Endothelial cell of umbilical vein (primary cell): ENCODE data around the gene COL4A1. TPM values are rescaled to one million over a fixed set of nuclear protein-coding genes. Genes with fewer than 3 reads are reported as not detected.

ENCODE experiments used
- BruUV-seq: library from RNA; stranded (reverse); fragments of 400-500 nt; replicated peaks from 2 replicates; lab custom pipeline; 2021; lab: Mats Ljungman, UMichigan
- CTCF ChIA-PET: fragments of 300-600, 350-600 bp; sonication (Branson Sonifier 250); formaldehyde crosslinking; loops from one replicate; lab custom pipeline; 2021; ENCODE audit warnings: antibody characterized with exemption, inconsistent platforms; lab: Charles Lee
- POLR2A ChIA-PET: fragments of 300-600, 350-600 bp; sonication (Branson Sonifier 250); formaldehyde crosslinking; loops from one replicate; lab custom pipeline; 2021; ENCODE audit warnings: antibody characterized with exemption, inconsistent platforms; lab: Charles Lee
- DNase-seq: peaks from one replicate; pipeline ENCODE4 v3.0.0-alpha.2; 2011; ENCODE audit warnings: low read depth, low spot score
- FAIRE-seq: peaks from 2 replicates; lab custom pipeline; 2011; peaks lifted over from hg19 to GRCh38; lab: Jason Lieb, UNC
- H2AFZ ChIP-seq: 2 replicates; pipeline ENCODE4 v1.6.0; 2012; ENCODE audit warnings: low read depth, low read length, control low read depth, inconsistent platforms
- H3K27ac ChIP-seq: 2 replicates; pipeline ENCODE4 v1.5.1; 2011; ENCODE audit warnings: low read depth, mild to moderate bottlenecking, control low read depth, low read length, moderate library complexity; ENCODE audit not compliant: insufficient read depth
- H3K27me3 ChIP-seq, 2 experiments: 2 replicates each; pipeline versions ENCODE4 v1.6.0 to v1.6.1; 2011; ENCODE audit warnings: low read length in 2 of 2, mixed read lengths in 1 of 2; ENCODE audit not compliant: control insufficient read depth in 2 of 2, insufficient read depth in 2 of 2
- H3K36me3 ChIP-seq, 2 experiments: 2 replicates in 1 of 2; 3 replicates in 1 of 2; pipeline ENCODE4 v1.5.1; 2011; ENCODE audit warnings: low read length in 2 of 2, mild to moderate bottlenecking in 1 of 2, moderate library complexity in 1 of 2; ENCODE audit not compliant: control insufficient read depth in 2 of 2, insufficient read depth in 2 of 2; ENCODE audit errors: extremely low read depth in 1 of 2
- H3K4me1 ChIP-seq: 3 replicates; pipeline ENCODE4 v1.5.1; 2011; ENCODE audit warnings: mild to moderate bottlenecking, low read length; ENCODE audit not compliant: control insufficient read depth, insufficient read depth; ENCODE audit errors: extremely low read depth
- H3K4me2 ChIP-seq: 2 replicates; pipeline ENCODE4 v1.6.1; 2011; ENCODE audit warnings: low read length, control low read depth, mixed read lengths; ENCODE audit not compliant: insufficient read depth
- H3K4me3 ChIP-seq, 3 experiments: fragments of 200-600 bp in 1 of 3; sonication (generic), shearing (Covaris generic) in 1 of 3; replicated peaks in 1 of 3; 2 replicates each; pipeline ENCODE4 v1.5.1; 2011 to 2016; ENCODE audit warnings: control low read depth in 3 of 3, low read length in 3 of 3, mild to moderate bottlenecking in 2 of 3, inconsistent platforms in 1 of 3, low read depth in 1 of 3, moderate library complexity in 1 of 3; ENCODE audit not compliant: insufficient read depth in 1 of 3
- H3K79me2 ChIP-seq: 2 replicates; pipeline ENCODE4 v1.6.0; 2012; ENCODE audit warnings: low read length, inconsistent platforms; ENCODE audit not compliant: control insufficient read depth, insufficient read depth
- H3K9ac ChIP-seq: replicated peaks from 2 replicates; pipeline ENCODE3; 2011; ENCODE audit warnings: low read length, control low read depth; ENCODE audit not compliant: insufficient read depth; ENCODE audit errors: extremely low read depth
- H3K9me1 ChIP-seq: replicated peaks from 3 replicates; pipeline ENCODE4 v1.6.0; 2011; ENCODE audit warnings: mild to moderate bottlenecking, low read length; ENCODE audit not compliant: control insufficient read depth, insufficient read depth; ENCODE audit errors: extremely low read depth
- H3K9me3 ChIP-seq: replicated peaks from 2 replicates; pipeline ENCODE4 v1.5.1; 2012; ENCODE audit warnings: low read length, inconsistent platforms; ENCODE audit not compliant: control insufficient read depth, insufficient read depth
- H4K20me1 ChIP-seq: replicated peaks from 2 replicates; pipeline ENCODE3; 2011; ENCODE audit warnings: mild to moderate bottlenecking, low read length; ENCODE audit not compliant: control insufficient read depth, insufficient read depth; ENCODE audit errors: extremely low read depth
- EZH2 ChIP-seq: IDR thresholded peaks from 2 replicates; pipeline ENCODE4 v1.6.1; 2012; ENCODE audit warnings: borderline replicate concordance, low read depth, mild to moderate bottlenecking, moderate library complexity, low read length, inconsistent platforms; ENCODE audit not compliant: severe bottlenecking
- FOS ChIP-seq: IDR thresholded peaks from 2 replicates; pipeline ENCODE4 v1.6.1; 2011; ENCODE audit warnings: mild to moderate bottlenecking, low read length, moderate library complexity, borderline replicate concordance; ENCODE audit not compliant: insufficient read depth
- GATA2 ChIP-seq: IDR thresholded peaks from 2 replicates; pipeline ENCODE4 v1.7.0; 2011; ENCODE audit warnings: low read depth, mild to moderate bottlenecking, moderate library complexity, mixed read lengths, low read length; ENCODE audit not compliant: insufficient read length, insufficient read depth
- JUN ChIP-seq: IDR thresholded peaks from 2 replicates; pipeline ENCODE4 v1.6.1; 2011; ENCODE audit warnings: borderline replicate concordance, low read depth; ENCODE audit not compliant: insufficient read length, insufficient read depth
- MYC ChIP-seq: IDR thresholded peaks from one replicate; pipeline ENCODE4 v1.6.1; 2011; ENCODE audit warnings: mild to moderate bottlenecking, low read depth, low read length
- POLR2A ChIP-seq: IDR thresholded peaks from 2 replicates; pipeline ENCODE4 v1.6.1; 2012; ENCODE audit warnings: low read depth, mild to moderate bottlenecking, control low read depth, low read length
- POLR2AphosphoS5 ChIP-seq: IDR thresholded peaks from 2 replicates; pipeline ENCODE4 v1.6.1; 2012; ENCODE audit warnings: low read depth, mild to moderate bottlenecking, control low read depth, low read length, moderate library complexity; ENCODE audit not compliant: insufficient read depth
- dilution Hi-C: fragments of 300-500 bp; cut with MboI; formaldehyde crosslinking; loops from one replicate; pipeline ENCODE4 v1.15.0; 2019; ENCODE audit warnings: low sequenced_read_pairs; ENCODE audit not compliant: extremely low pct_ligation_motif_present
- intact Hi-C: fragments of 100-400 bp; cut with micrococcal nuclease; formaldehyde crosslinking; loops from one replicate; pipeline ENCODE4 v1.10.0; 2022
- polyA plus RNA-seq, 4 experiments: library from polyadenylated mRNA; depleted of rRNA in 3 of 4; stranded (reverse) in 3 of 4; unstranded in 1 of 4; fragments of >200 nt; gene quantifications; 2 replicates each; pipeline versions ENCODE4 v1.2.1 to v1.2.3, GENCODE V29; 2011 to 2012; ENCODE audit warnings: missing spikeins in 1 of 4
- total RNA-seq: library from RNA; stranded (reverse); gene quantifications from 2 replicates; pipeline ENCODE4 v1.2.3, GENCODE V29; 2021
- TF ChIP-seq, protein P1 (sequence below), 2 donors: IDR thresholded peaks; 1 replicate in 1 of 2; 2 replicates in 1 of 2; pipeline ENCODE4 v1.5.1; 2011; ENCODE audit warnings: low read length in 2 of 2, mild to moderate bottlenecking in 2 of 2, moderate library complexity in 2 of 2, control low read depth in 1 of 2, inconsistent platforms in 1 of 2, low read depth in 1 of 2; ENCODE audit not compliant: insufficient read depth in 1 of 2; ENCODE audit errors: extremely low read depth in 1 of 2
- TF ChIP-seq, protein P2 (sequence below): IDR thresholded peaks from 2 replicates; pipeline ENCODE4 v1.6.1; 2011; ENCODE audit not compliant: insufficient read depth, insufficient read length

COL4A1 gene
- total and polyA plus RNA-seq, 2 donors (not counting 3 experiments of a cell fraction or from before 2014, with no cell fraction given): 384 to 1,119 TPM

DNA sequence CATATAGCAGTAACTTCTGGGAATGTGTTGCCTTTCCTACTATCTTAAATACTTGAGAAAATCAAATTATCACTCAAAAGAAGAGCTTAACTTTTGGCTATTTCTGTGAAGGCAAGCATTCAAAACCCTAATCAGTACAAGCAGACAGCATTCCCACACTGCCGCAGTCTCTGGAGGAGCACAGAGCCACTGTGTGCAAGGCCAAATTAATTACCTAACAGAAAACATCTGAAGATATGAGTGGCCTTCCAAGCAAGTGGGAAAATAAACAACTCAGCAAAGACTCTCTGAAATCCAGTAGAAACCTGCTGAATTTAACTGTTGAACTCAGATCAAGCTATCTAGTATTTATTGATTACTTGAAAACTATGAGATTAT lies 68.2 kb downstream of the COL4A1 start:
- Histone ChIP-seq H3K4me3 (no peak overlapping the region), H2AFZ (no peak overlapping the region), H3K4me2 (no peak overlapping the region), H3K27me3 (no peaks in the 10 kb centered on the region), H3K4me1 (peaks cover 30% of the 10 kb centered on the region), H3K36me3 (peaks cover 2 to 4% of the 10 kb centered on the region in 2 experiments), H4K20me1 (no peaks in the 10 kb centered on the region), H3K79me2 (peaks cover 2% of the 10 kb centered on the region), H3K27ac (no peak overlapping the region), H3K9me1 (no peaks in the 10 kb centered on the region), H3K9me3 (no peaks in the 10 kb centered on the region), H3K9ac (no peak overlapping the region)
- POLR2A ChIA-PET: no interaction called here
- intact Hi-C loops: no loop called here
- TF ChIP-seq EZH2 (no peak), POLR2AphosphoS5 (no peak), MYC (no peak), GATA2 (no peak), JUN (no peak), FOS (no peak), POLR2A (no peak)
- TF ChIP-seq, protein P1, sequence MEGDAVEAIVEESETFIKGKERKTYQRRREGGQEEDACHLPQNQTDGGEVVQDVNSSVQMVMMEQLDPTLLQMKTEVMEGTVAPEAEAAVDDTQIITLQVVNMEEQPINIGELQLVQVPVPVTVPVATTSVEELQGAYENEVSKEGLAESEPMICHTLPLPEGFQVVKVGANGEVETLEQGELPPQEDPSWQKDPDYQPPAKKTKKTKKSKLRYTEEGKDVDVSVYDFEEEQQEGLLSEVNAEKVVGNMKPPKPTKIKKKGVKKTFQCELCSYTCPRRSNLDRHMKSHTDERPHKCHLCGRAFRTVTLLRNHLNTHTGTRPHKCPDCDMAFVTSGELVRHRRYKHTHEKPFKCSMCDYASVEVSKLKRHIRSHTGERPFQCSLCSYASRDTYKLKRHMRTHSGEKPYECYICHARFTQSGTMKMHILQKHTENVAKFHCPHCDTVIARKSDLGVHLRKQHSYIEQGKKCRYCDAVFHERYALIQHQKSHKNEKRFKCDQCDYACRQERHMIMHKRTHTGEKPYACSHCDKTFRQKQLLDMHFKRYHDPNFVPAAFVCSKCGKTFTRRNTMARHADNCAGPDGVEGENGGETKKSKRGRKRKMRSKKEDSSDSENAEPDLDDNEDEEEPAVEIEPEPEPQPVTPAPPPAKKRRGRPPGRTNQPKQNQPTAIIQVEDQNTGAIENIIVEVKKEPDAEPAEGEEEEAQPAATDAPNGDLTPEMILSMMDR (IDR thresholded peaks at IDR 0.05; ENCODE audit: extremely low read depth in 1 of 2, insufficient read depth in 1 of 2, low read depth in 1 of 2, low read length in 2 of 2): no peak
- TF ChIP-seq, protein P2, sequence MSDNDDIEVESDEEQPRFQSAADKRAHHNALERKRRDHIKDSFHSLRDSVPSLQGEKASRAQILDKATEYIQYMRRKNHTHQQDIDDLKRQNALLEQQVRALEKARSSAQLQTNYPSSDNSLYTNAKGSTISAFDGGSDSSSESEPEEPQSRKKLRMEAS: no peak
- CTCF ChIA-PET: interaction anchor here (0.7 to 3.2 kb wide), 9 partner anchors 9 to 173 kb away, joined by 3 to 22 read pairs (median 5); no protein-coding TSS in a partner anchor
- FAIRE-seq (no peak), DNase-seq (no peak)
- dilution Hi-C loops: no loop called here
- BruUV-seq: no TSS peak
